ENCODE data around the gene CLEC20A.

DNA sequence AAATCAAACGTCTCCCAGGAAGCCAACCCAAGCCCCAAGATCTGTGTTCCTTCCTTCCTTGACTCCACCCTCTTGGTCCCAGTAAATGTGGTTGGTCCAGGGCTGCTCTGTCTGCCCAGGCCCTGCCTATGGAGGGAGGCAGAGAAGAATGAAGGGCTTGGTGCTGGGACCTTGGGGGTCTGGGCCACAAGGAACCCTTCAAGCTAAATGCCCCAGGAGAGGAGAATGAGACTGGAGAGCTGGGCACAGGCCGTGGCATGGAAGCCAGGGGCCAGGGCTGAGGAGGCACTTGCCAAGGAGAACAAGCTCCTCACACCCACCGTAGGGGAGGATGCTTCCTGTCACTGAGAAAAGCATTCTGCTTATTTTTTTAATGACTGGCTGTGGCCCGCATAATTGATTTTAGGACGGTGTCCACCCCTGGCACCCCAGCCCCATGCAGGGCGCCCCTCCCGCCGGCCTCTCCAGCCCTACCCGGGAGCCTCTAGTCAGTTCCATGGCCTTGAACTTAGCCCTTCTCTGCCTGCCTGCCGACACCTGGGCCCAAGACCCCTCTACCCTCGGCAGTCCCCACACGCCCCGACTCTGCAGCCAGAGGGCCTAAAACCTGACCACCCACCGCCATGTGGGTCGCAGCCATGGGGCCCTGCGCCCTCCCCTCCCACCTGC, 889 bp downstream of the CLEC20A start:
- no peak for TF ChIP-seq CTCF (IDR thresholded peaks at IDR 0.05)
- TF ChIP-seq POLR2A (IDR thresholded peaks at IDR 0.05) = no peak
- no peak for TF ChIP-seq EP300 (IDR thresholded peaks at IDR 0.05)

Data from ovary (tissue), 3 donors.